GM12878 (cell line): Measurements from ENCODE around the gene PYGO2. TPM values are rescaled to one million over a fixed set of nuclear protein-coding genes. Genes with fewer than 3 reads are reported as not detected.

ENCODE experiments used
- CEBPB ChIP-seq, 2 experiments: fragments of 150-350 bp in 1 of 2; IDR thresholded peaks; 2 replicates each; pipeline ENCODE4 v1.6.1; 2012 to 2014; ENCODE audit warnings: low read depth in 2 of 2, low read length in 2 of 2, borderline replicate concordance in 1 of 2, inconsistent platforms in 1 of 2
- E4F1 ChIP-seq: fragments of 450-650 bp; IDR thresholded peaks from 2 replicates; pipeline ENCODE4 v1.6.1; 2018; ENCODE audit warnings: borderline replicate concordance, mild to moderate bottlenecking; ENCODE audit not compliant: partially characterized antibody
- EP300 ChIP-seq, 2 experiments: fragments of 150-350 bp in 1 of 2; IDR thresholded peaks; 2 replicates each; pipeline ENCODE4 v1.6.1; 2011 to 2012; ENCODE audit warnings: low read depth in 2 of 2, low read length in 2 of 2, borderline replicate concordance in 1 of 2, improper control_type of control experiment in 1 of 2, inconsistent platforms in 1 of 2; ENCODE audit not compliant: control insufficient read depth in 1 of 2
- KDM1A ChIP-seq: fragments of 200-600 bp; sonication (generic); IDR thresholded peaks from 2 replicates; pipeline ENCODE4 v1.6.1; 2016; ENCODE audit warnings: borderline replicate concordance
- MAX ChIP-seq: IDR thresholded peaks from 2 replicates; pipeline ENCODE4 v1.6.1; 2012; ENCODE audit warnings: low read depth, low read length, improper control_type of control experiment
- SMAD5 ChIP-seq: IDR thresholded peaks from 2 replicates; pipeline ENCODE4 v1.6.1; 2016; ENCODE audit warnings: antibody characterized with exemption, low read depth
- WRNIP1 ChIP-seq: IDR thresholded peaks from 2 replicates; pipeline ENCODE4 v1.6.1; 2011; ENCODE audit warnings: low read depth, low read length, improper control_type of control experiment, borderline replicate concordance
- ZNF384 ChIP-seq: IDR thresholded peaks from 2 replicates; pipeline ENCODE4 v1.6.1; 2012; ENCODE audit warnings: low read depth, mild to moderate bottlenecking, low read length, improper control_type of control experiment, borderline replicate concordance
- polyA plus RNA-seq, 11 experiments: library from polyadenylated mRNA; depleted of rRNA in 4 of 11; unstranded in 6 of 11; stranded (reverse) in 5 of 11; fragments of >200 nt; fragmentation: Nextera tagmentation in 4 of 11; fragmentation: Illumina TruSeq in 1 of 11; extraction: Ambion mirVana in 4 of 11; extraction: Trizol in 1 of 11; gene quantifications; 1 replicate in 1 of 11; 2 replicates in 10 of 11; pipeline versions ENCODE4 v1.2.1 to v1.2.3, GENCODE V29; 2011 to 2016; ENCODE audit warnings: inconsistent platforms in 2 of 11, missing spikeins in 2 of 11, low read depth in 1 of 11
- total RNA-seq, 4 experiments: library from RNA; depleted of rRNA in 3 of 4; stranded (reverse); fragments of >200 nt in 3 of 4; fragmentation: Illumina TruSeq in 1 of 4; extraction: Trizol in 1 of 4; gene quantifications; 2 replicates each; pipeline versions ENCODE4 v1.2.1 to v1.2.3, GENCODE V29; 2013 to 2021
- TF ChIP-seq, protein P1 (sequence below), 3 experiments: IDR thresholded peaks in 2 of 3; conservative IDR thresholded peaks in 1 of 3; 2 replicates each; pipeline ENCODE4 v1.5.1; 2011; ENCODE audit warnings: low read depth in 3 of 3, low read length in 3 of 3, mild to moderate bottlenecking in 3 of 3, control low read depth in 2 of 3, moderate library complexity in 2 of 3, inconsistent platforms in 1 of 3, mixed read lengths in 1 of 3; ENCODE audit not compliant: control insufficient read depth in 2 of 3, insufficient read depth in 1 of 3; ENCODE audit errors: extremely low read depth in 1 of 3
- TF ChIP-seq, protein P2 (sequence below): fragments of 450-650 bp; IDR thresholded peaks from 2 replicates; pipeline ENCODE4 v1.6.1; 2016; ENCODE audit warnings: mild to moderate bottlenecking
- TF ChIP-seq, protein P3 (sequence below): IDR thresholded peaks from 2 replicates; pipeline ENCODE4 v1.6.1; 2012; ENCODE audit warnings: improper control_type of control experiment, low read depth, low read length; ENCODE audit not compliant: insufficient replicate concordance
- TF ChIP-seq, protein P4 (sequence below): fragments of 450-650 bp; formaldehyde crosslinking; IDR thresholded peaks from 2 replicates; pipeline ENCODE4 v1.4.0; 2022; ENCODE audit warnings: mild to moderate bottlenecking, moderate library complexity

The PYGO2 gene
- total and polyA plus RNA-seq, 10 of the 15 experiments (the other 5 are each of a cell fraction or from before 2014, with no cell fraction given): 8.1 to 33.8 (median 23.5) TPM

GRCh38 chr1:154955039-154955717, 6.4 kb downstream of the PYGO2 start (continued):
- TF ChIP-seq, protein P1, sequence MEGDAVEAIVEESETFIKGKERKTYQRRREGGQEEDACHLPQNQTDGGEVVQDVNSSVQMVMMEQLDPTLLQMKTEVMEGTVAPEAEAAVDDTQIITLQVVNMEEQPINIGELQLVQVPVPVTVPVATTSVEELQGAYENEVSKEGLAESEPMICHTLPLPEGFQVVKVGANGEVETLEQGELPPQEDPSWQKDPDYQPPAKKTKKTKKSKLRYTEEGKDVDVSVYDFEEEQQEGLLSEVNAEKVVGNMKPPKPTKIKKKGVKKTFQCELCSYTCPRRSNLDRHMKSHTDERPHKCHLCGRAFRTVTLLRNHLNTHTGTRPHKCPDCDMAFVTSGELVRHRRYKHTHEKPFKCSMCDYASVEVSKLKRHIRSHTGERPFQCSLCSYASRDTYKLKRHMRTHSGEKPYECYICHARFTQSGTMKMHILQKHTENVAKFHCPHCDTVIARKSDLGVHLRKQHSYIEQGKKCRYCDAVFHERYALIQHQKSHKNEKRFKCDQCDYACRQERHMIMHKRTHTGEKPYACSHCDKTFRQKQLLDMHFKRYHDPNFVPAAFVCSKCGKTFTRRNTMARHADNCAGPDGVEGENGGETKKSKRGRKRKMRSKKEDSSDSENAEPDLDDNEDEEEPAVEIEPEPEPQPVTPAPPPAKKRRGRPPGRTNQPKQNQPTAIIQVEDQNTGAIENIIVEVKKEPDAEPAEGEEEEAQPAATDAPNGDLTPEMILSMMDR (IDR thresholded peaks at IDR 0.05 in 2 of 3, conservative IDR thresholded peaks at IDR 0.05 in 1 of 3; ENCODE audit: control insufficient read depth in 2 of 3, extremely low read depth in 1 of 3, insufficient read depth in 1 of 3, low read depth in 3 of 3, low read length in 3 of 3): no peak
- TF ChIP-seq, protein P2, sequence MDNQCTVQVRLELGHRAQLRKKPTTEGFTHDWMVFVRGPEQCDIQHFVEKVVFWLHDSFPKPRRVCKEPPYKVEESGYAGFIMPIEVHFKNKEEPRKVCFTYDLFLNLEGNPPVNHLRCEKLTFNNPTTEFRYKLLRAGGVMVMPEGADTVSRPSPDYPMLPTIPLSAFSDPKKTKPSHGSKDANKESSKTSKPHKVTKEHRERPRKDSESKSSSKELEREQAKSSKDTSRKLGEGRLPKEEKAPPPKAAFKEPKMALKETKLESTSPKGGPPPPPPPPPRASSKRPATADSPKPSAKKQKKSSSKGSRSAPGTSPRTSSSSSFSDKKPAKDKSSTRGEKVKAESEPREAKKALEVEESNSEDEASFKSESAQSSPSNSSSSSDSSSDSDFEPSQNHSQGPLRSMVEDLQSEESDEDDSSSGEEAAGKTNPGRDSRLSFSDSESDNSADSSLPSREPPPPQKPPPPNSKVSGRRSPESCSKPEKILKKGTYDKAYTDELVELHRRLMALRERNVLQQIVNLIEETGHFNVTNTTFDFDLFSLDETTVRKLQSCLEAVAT: no peak
- no peak for TF ChIP-seq ZNF384
- peak in 1 of 2 experiments; percentile 63; a peak in 1 of 4 replicates for TF ChIP-seq EP300 (IDR thresholded peaks at IDR 0.05; ENCODE audit: borderline replicate concordance in 1 of 2, control insufficient read depth in 1 of 2, low read depth in 2 of 2, low read length in 2 of 2)
- TF ChIP-seq WRNIP1: no peak
- TF ChIP-seq SMAD5: no peak
- TF ChIP-seq CEBPB (IDR thresholded peaks at IDR 0.05; ENCODE audit: borderline replicate concordance in 1 of 2, low read depth in 2 of 2, low read length in 2 of 2): no peak
- TF ChIP-seq, protein P3, sequence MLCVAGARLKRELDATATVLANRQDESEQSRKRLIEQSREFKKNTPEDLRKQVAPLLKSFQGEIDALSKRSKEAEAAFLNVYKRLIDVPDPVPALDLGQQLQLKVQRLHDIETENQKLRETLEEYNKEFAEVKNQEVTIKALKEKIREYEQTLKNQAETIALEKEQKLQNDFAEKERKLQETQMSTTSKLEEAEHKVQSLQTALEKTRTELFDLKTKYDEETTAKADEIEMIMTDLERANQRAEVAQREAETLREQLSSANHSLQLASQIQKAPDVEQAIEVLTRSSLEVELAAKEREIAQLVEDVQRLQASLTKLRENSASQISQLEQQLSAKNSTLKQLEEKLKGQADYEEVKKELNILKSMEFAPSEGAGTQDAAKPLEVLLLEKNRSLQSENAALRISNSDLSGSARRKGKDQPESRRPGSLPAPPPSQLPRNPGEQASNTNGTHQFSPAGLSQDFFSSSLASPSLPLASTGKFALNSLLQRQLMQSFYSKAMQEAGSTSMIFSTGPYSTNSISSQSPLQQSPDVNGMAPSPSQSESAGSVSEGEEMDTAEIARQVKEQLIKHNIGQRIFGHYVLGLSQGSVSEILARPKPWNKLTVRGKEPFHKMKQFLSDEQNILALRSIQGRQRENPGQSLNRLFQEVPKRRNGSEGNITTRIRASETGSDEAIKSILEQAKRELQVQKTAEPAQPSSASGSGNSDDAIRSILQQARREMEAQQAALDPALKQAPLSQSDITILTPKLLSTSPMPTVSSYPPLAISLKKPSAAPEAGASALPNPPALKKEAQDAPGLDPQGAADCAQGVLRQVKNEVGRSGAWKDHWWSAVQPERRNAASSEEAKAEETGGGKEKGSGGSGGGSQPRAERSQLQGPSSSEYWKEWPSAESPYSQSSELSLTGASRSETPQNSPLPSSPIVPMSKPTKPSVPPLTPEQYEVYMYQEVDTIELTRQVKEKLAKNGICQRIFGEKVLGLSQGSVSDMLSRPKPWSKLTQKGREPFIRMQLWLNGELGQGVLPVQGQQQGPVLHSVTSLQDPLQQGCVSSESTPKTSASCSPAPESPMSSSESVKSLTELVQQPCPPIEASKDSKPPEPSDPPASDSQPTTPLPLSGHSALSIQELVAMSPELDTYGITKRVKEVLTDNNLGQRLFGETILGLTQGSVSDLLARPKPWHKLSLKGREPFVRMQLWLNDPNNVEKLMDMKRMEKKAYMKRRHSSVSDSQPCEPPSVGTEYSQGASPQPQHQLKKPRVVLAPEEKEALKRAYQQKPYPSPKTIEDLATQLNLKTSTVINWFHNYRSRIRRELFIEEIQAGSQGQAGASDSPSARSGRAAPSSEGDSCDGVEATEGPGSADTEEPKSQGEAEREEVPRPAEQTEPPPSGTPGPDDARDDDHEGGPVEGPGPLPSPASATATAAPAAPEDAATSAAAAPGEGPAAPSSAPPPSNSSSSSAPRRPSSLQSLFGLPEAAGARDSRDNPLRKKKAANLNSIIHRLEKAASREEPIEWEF: no peak
- TF ChIP-seq, protein P4, sequence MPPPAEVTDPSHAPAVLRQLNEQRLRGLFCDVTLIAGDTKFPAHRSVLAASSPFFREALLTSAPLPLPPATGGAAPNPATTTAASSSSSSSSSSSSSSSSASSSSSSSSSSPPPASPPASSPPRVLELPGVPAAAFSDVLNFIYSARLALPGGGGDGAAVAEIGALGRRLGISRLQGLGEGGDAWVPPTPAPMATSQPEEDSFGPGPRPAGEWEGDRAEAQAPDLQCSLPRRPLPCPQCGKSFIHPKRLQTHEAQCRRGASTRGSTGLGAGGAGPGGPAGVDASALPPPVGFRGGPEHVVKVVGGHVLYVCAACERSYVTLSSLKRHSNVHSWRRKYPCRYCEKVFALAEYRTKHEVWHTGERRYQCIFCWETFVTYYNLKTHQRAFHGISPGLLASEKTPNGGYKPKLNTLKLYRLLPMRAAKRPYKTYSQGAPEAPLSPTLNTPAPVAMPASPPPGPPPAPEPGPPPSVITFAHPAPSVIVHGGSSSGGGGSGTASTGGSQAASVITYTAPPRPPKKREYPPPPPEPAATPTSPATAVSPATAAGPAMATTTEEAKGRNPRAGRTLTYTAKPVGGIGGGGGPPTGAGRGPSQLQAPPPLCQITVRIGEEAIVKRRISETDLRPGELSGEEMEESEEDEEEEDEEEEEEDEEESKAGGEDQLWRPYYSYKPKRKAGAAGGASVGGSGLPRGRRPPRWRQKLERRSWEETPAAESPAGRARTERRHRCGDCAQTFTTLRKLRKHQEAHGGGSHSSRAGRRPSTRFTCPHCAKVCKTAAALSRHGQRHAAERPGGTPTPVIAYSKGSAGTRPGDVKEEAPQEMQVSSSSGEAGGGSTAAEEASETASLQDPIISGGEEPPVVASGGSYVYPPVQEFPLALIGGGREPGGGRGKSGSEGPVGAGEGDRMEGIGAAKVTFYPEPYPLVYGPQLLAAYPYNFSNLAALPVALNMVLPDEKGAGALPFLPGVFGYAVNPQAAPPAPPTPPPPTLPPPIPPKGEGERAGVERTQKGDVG (CRISPR knock-in tag): no peak
- TF ChIP-seq KDM1A: no peak
- TF ChIP-seq MAX: no peak
- no peak for TF ChIP-seq E4F1
